HG03565 (cell line): ENCODE results near the gene RNF26.

Source experiments
- ATAC-seq: cut with Tn5 transposase; IDR thresholded peaks from one replicate; pipeline ENCODE4 v1.9.1; 2021; ENCODE audit warnings: mild to moderate bottlenecking, moderate library complexity; ENCODE audit not compliant: unreplicated experiment

RNF26 gene

GRCh38 chr11:119315131-119316015 lies 19.0 kb upstream of the RNF26 start:
- ATAC-seq = no peak

GRCh38 chr11:119316016-119316728 lies 18.2 kb upstream of the RNF26 start:
- ATAC-seq = no peak

- ATAC-seq = no peak
Measured at GRCh38 chr11:119316729-119317591, 17.4 kb upstream of the RNF26 start, which contains the start of gene MCAM. TSS of gene MCAM (minus strand) at chr11:119317130. CDS start at chr11:119317101, 29 bp downstream.

GRCh38 chr11:119317592-119318239 lies 16.6 kb upstream of the RNF26 start:
- ATAC-seq = no peak

GRCh38 chr11:119318240-119319135 lies 15.8 kb upstream of the RNF26 start:
- no peak for ATAC-seq

- ATAC-seq = no peak
Measured at GRCh38 chr11:119319136-119319699, 15.1 kb upstream of the RNF26 start.

- no peak for ATAC-seq
Measured at GRCh38 chr11:119319700-119320239, 14.6 kb upstream of the RNF26 start.

GRCh38 chr11:119320240-119320775 lies 14.0 kb upstream of the RNF26 start:
- no peak for ATAC-seq

GRCh38 chr11:119320776-119321524 lies 13.4 kb upstream of the RNF26 start:
- ATAC-seq = no peak

- no peak for ATAC-seq
Measured at GRCh38 chr11:119322360-119322739, 12.0 kb upstream of the RNF26 start.

- ATAC-seq = no peak
Measured at GRCh38 chr11:119322921-119323531, 11.3 kb upstream of the RNF26 start.

GRCh38 chr11:119323532-119324033 lies 10.7 kb upstream of the RNF26 start:
- ATAC-seq = no peak

GRCh38 chr11:119324189-119324588 lies 10.1 kb upstream of the RNF26 start:
- ATAC-seq = no peak

GRCh38 chr11:119329320-119329719 lies 5.0 kb upstream of the RNF26 start:
- no peak for ATAC-seq

GRCh38 chr11:119330237-119330636 lies 4.1 kb upstream of the RNF26 start:
- ATAC-seq = no peak

- ATAC-seq = no peak
Measured at GRCh38 chr11:119332111-119332765, 2.1 kb upstream of the RNF26 start.
